Head of caudate nucleus (tissue), 42 donors: ENCODE data around the gene RBM10.
A peak's percentile ranks its signal among the peaks of the same experiment; 100 is the strongest.

ENCODE experiments used
- DNase-seq, 42 donors: peaks; one replicate each; pipeline versions ENCODE4 v3.0.0 to v3.0.0-alpha.2; 2020 to 2021; ENCODE audit warnings: mixed read lengths in 7 of 42
- intact Hi-C: fragments of 100-400 bp; cut with DNase I; formaldehyde crosslinking; loops from one replicate; pipeline ENCODE4 v1.15.0; 2022

The RBM10 gene

GRCh38 chrX:47209508-47210238 is 64.7 kb downstream of the RBM10 start:
- intact Hi-C loops, result no loop called here
- DNase-seq, result peak in 1 of 42 donors; percentile 53

GRCh38 chrX:47210661-47211425 is 65.8 kb downstream of the RBM10 start:
- intact Hi-C loops, result no loop called here
- DNase-seq, result no peak

- intact Hi-C loops, result no loop called here
- DNase-seq, result no peak
Measured at GRCh38 chrX:47212381-47213293, 67.6 kb downstream of the RBM10 start.

GRCh38 chrX:47214435-47215077 is 69.5 kb downstream of the RBM10 start:
- intact Hi-C loops, result no loop called here

GRCh38 chrX:47215291-47215900 is 70.4 kb downstream of the RBM10 start:
- DNase-seq, result no peak

More at GRCh38 chrX:47214435-47215077, 69.5 kb downstream of the RBM10 start:
- DNase-seq, result no peak

GRCh38 chrX:47216393-47216925 is 71.4 kb downstream of the RBM10 start:
- intact Hi-C loops, result no loop called here
- no peak for DNase-seq

More at GRCh38 chrX:47215291-47215900, 70.4 kb downstream of the RBM10 start:
- intact Hi-C loops, result no loop called here

GRCh38 chrX:47217121-47217851 is 72.3 kb downstream of the RBM10 start:
- intact Hi-C loops, result no loop called here
- DNase-seq, result no peak

GRCh38 chrX:47217852-47218279 is 72.8 kb downstream of the RBM10 start:
- intact Hi-C loops, result no loop called here
- DNase-seq, result peak; percentile 88 to 98 (median 95)

- peak; percentile 42 to 92 (median 81) for DNase-seq
- intact Hi-C loops, result no loop called here
Measured at GRCh38 chrX:47218280-47218919, 73.4 kb downstream of the RBM10 start, which contains the start of gene CDK16. TSS of gene CDK16 (plus strand) at chrX:47218681. CDS start at chrX:47223558, 4,877 bp downstream.

- peak in 29 of 42 donors; percentile 10 to 65 (median 29) for DNase-seq
- intact Hi-C loops, result loop anchor here (1.0 kb wide), 1 partner anchor 13 kb away; no protein-coding TSS in a partner anchor
Measured at GRCh38 chrX:47218920-47219815, 74.1 kb downstream of the RBM10 start.

GRCh38 chrX:47221756-47222155 is 76.7 kb downstream of the RBM10 start:
- DNase-seq, result no peak
- intact Hi-C loops, result no loop called here

- intact Hi-C loops, result no loop called here
- no peak for DNase-seq
Measured at GRCh38 chrX:47222751-47223350, 77.8 kb downstream of the RBM10 start.

GRCh38 chrX:47223476-47224250 is 78.6 kb downstream of the RBM10 start:
- no peak for DNase-seq
- intact Hi-C loops, result no loop called here

GRCh38 chrX:47224266-47224895 is 79.4 kb downstream of the RBM10 start:
- intact Hi-C loops, result no loop called here
- no peak for DNase-seq
